IPS DF 6.9 (cell line): ENCODE data around the gene GABRP.

Experiments
- DNase-seq: peaks from one replicate; pipeline ENCODE4 v3.0.0-alpha.2; 2013; ENCODE audit warnings: low read depth, low spot score
- H3K27ac ChIP-seq: one replicate; pipeline ENCODE4 v1.5.1; 2013; ENCODE audit warnings: low read length, control low read depth
- H3K27me3 ChIP-seq: 2 replicates; pipeline ENCODE4 v1.6.1; 2013; ENCODE audit warnings: mild to moderate bottlenecking, low read length; ENCODE audit not compliant: control insufficient read depth, insufficient read depth
- H3K36me3 ChIP-seq: 2 replicates; pipeline ENCODE4 v1.6.1; 2013; ENCODE audit warnings: low read length; ENCODE audit not compliant: control insufficient read depth, insufficient read depth
- H3K4me1 ChIP-seq: 2 replicates; pipeline ENCODE4 v1.6.1; 2013; ENCODE audit warnings: low read length; ENCODE audit not compliant: control insufficient read depth, insufficient read depth
- H3K4me3 ChIP-seq: 2 replicates; pipeline ENCODE4 v1.5.1; 2013; ENCODE audit warnings: mild to moderate bottlenecking, low read length
- H3K9me3 ChIP-seq: 2 replicates; pipeline ENCODE4 v1.6.1; 2013; ENCODE audit warnings: low read length, inconsistent platforms; ENCODE audit not compliant: control insufficient read depth, insufficient read depth
- WGBS: extraction: QIAGEN DNeasy Blood & Tissue Kit; methylation state at CpG from one replicate; pipeline ENCODE4 v1.1.7; 2013; ENCODE audit warnings: mixed read lengths, missing lambda C conversion rate; ENCODE audit not compliant: insufficient read length, insufficient coverage; 5-methylcytosine and 5-hydroxymethylcytosine counted together

Gene GABRP

DNA sequence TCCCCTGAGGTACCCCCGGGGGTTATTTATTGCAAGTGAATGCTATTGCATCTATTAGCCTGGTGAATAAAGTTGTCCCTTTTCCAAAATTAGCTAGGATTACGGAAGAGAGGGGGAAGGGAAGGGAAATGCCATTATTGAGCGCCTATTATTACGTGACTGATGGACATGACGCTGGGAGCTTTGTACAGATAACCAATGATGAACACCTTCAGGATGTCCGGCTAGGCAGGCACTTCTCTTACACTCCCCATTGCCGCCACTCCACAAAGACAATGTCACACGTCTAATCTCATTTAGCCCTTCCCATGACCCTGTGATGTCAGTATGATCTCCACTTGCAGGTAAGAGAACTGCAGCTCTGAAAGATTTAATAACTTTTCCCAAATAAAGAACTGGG, 9.4 kb downstream of the GABRP start:
- Histone ChIP-seq H3K4me3 (no peak overlapping the region), H3K36me3 (no peaks in the 10 kb centered on the region), H3K27ac (no peak overlapping the region), H3K27me3 (no peaks in the 10 kb centered on the region), H3K9me3 (no peaks in the 10 kb centered on the region), H3K4me1 (no peaks in the 10 kb centered on the region)
- no CpG with 5 or more reads among the region's 8 CpGs for WGBS
- no peak for DNase-seq

DNA sequence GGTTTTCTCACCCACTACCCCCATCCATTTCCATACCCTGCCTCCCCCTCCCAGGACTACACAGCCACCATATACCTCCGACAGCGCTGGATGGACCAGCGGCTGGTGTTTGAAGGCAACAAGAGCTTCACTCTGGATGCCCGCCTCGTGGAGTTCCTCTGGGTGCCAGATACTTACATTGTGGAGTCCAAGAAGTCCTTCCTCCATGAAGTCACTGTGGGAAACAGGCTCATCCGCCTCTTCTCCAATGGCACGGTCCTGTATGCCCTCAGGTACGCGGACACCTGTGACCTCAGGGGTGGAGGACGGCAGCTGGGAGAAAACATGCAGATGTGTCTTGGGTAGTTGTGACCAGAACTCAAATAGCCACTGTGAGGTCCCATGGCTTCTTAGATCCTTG, 11.6 kb downstream of the GABRP start:
- Histone ChIP-seq H3K4me3 (no peak overlapping the region), H3K4me1 (no peaks in the 10 kb centered on the region), H3K27me3 (no peaks in the 10 kb centered on the region), H3K36me3 (no peaks in the 10 kb centered on the region), H3K27ac (no peak overlapping the region), H3K9me3 (no peaks in the 10 kb centered on the region)
- no CpG with 5 or more reads among the region's 10 CpGs for WGBS
- no peak for DNase-seq

DNA sequence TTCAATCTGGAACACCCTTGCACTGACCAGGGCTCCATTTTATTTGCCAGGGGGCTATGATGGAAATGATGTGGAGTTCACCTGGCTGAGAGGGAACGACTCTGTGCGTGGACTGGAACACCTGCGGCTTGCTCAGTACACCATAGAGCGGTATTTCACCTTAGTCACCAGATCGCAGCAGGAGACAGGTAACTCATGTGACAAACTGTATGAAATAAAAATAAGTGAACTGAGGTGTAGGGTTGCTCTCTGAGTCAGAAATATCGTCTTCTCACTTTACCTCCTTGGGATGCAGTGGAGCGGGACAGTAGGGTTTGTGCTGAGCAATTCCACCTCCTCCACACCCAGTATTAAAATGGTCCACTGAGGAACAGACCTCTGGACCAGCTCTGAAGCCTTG, 22.1 kb downstream of the GABRP start:
- no peaks in the 10 kb centered on the region for H3K9me3 ChIP-seq
- no peak for DNase-seq
- H3K4me3 ChIP-seq = no peak overlapping the region
- no CpG with 5 or more reads among the region's 7 CpGs for WGBS
- H3K4me1 ChIP-seq = no peaks in the 10 kb centered on the region
- no peaks in the 10 kb centered on the region for H3K36me3 ChIP-seq
- no peaks in the 10 kb centered on the region; the same call in 1 of the 2 replicates for H3K27me3 ChIP-seq
- H3K27ac ChIP-seq = no peak overlapping the region

DNA sequence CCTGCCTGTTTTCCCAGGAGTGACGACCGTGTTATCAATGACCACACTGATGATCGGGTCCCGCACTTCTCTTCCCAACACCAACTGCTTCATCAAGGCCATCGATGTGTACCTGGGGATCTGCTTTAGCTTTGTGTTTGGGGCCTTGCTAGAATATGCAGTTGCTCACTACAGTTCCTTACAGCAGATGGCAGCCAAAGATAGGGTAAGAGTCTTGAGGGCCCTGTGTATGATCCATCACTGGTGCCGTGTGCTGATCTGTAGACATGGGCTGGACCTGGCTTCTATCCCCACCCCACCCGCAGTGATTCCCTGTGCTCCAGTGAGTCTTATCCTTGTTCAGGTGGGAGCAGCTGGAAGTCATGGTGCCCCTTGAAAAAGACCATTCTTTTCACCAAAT, 26.0 kb downstream of the GABRP start:
- DNase-seq = no peak

DNA sequence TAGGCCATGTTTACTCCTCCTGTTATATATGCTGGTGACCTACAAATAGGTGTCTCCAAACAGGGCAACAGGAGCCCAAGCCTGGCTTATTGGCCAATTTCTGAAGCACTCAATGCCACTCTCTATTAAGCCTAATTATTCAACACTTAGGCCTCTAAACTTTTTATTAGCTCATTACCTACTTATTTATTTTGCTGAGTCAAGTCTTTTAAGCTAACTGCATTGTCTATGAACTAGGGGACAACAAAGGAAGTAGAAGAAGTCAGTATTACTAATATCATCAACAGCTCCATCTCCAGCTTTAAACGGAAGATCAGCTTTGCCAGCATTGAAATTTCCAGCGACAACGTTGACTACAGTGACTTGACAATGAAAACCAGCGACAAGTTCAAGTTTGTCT, 28.2 kb downstream of the GABRP start:
- Histone ChIP-seq H3K36me3 (no peaks in the 10 kb centered on the region), H3K4me1 (no peaks in the 10 kb centered on the region), H3K4me3 (no peak overlapping the region), H3K9me3 (no peaks in the 10 kb centered on the region), H3K27me3 (no peaks in the 10 kb centered on the region), H3K27ac (no peak overlapping the region)
- WGBS = no CpG with 5 or more reads among the region's 4 CpGs
- no peak for DNase-seq

More for the DNA sequence above, 26.0 kb downstream of the GABRP start:
- H3K4me1 ChIP-seq = no peaks in the 10 kb centered on the region
- H3K4me3 ChIP-seq = no peak overlapping the region
- WGBS = no CpG with 5 or more reads among the region's 7 CpGs
- H3K27ac ChIP-seq = no peak overlapping the region
- no peaks in the 10 kb centered on the region; the same call in 1 of the 2 replicates for H3K27me3 ChIP-seq
- H3K36me3 ChIP-seq = no peaks in the 10 kb centered on the region
- H3K9me3 ChIP-seq = no peaks in the 10 kb centered on the region

DNA sequence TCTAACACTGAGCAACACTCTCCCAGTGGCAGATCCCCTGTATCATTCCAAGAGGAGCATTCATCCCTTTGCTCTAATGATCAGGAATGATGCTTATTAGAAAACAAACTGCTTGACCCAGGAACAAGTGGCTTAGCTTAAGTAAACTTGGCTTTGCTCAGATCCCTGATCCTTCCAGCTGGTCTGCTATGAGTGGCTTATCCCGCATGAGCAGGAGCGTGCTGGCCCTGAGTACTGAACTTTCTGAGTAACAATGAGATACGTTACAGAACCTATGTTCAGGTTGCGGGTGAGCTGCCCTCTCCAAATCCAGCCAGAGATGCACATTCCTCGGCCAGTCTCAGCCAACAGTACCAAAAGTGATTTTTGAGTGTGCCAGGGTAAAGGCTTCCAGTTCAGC, 29.7 kb downstream of the GABRP start:
- Histone ChIP-seq H3K9me3 (no peaks in the 10 kb centered on the region), H3K4me3 (no peak overlapping the region), H3K27me3 (no peaks in the 10 kb centered on the region), H3K36me3 (no peaks in the 10 kb centered on the region), H3K27ac (no peak overlapping the region), H3K4me1 (no peaks in the 10 kb centered on the region)
- WGBS = no CpG with 5 or more reads among the region's 5 CpGs
- DNase-seq = no peak

DNA sequence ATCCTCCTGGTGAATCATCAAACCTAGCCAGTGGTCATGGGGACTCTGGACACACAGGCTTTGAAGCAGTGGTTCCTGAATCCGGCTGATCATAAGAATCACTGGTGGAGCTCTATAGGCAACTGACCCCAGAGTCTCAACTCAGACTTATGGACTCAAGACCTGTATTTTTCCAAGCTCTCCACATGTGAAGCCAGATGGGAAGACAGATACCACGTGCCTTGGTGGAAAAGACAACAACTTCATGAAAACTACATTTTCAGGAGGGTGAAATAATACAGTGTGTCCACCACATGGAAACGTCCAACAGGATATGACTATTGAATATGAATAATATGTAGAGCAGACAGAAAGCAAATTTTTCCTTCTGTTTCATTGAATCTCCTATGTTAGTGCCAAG, 33.7 kb downstream of the GABRP start:
- no peaks in the 10 kb centered on the region for H3K4me1 ChIP-seq
- H3K36me3 ChIP-seq = no peaks in the 10 kb centered on the region
- no peak overlapping the region for H3K27ac ChIP-seq
- WGBS = no CpG with 5 or more reads among the region's 3 CpGs
- no peaks in the 10 kb centered on the region for H3K27me3 ChIP-seq
- no peak for DNase-seq
- no peaks in the 10 kb centered on the region for H3K9me3 ChIP-seq
- H3K4me3 ChIP-seq = no peak overlapping the region

DNA sequence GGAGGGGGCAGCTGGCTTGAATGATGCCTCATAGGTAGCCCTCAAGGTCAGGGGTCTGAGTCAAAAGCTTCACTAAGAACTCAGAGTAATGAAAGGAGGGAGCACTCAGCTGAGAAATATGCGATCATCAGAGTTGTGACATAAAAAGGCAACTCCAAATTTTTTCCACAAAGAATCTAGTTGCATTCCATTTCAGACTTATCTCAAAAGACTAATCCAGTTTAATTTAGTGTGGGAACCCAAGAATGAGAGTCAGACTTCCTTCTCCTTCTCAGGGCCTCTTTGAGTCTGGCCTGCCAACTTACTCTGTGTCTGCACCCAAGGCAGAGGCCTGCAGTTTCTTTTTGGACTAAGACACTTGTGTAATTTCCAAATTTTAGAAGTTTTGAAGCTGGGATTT, 34.7 kb downstream of the GABRP start:
- no peak for DNase-seq
- H3K9me3 ChIP-seq = no peaks in the 10 kb centered on the region
- H3K27ac ChIP-seq = no peak overlapping the region
- H3K4me3 ChIP-seq = no peak overlapping the region
- no peaks in the 10 kb centered on the region for H3K27me3 ChIP-seq
- WGBS = no CpG with 5 or more reads among the region's 1 CpG
- no peaks in the 10 kb centered on the region for H3K36me3 ChIP-seq
- H3K4me1 ChIP-seq = no peaks in the 10 kb centered on the region

DNA sequence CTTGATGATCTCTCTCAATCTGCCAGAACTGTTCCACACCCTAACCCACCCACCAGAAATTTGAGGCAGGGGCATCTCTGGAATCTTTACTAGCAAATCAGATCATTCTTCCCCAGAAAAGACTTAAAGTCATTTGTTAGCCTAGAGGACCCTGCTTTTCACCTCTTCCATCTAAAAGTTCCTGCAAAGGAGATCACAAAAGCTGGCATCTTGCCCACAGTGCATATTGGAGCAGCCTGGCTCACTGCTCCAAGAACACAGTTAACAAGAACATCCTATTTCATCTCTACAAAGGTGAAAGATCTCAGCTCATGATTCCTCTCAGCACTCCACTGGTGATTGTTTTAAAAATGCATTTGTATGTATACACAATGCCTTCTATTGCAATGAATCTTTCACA, 36.3 kb downstream of the GABRP start:
- H3K4me1 ChIP-seq = no peaks in the 10 kb centered on the region
- no peaks in the 10 kb centered on the region for H3K9me3 ChIP-seq
- no peak for DNase-seq
- no peak overlapping the region for H3K4me3 ChIP-seq
- no peak overlapping the region for H3K27ac ChIP-seq
- no peaks in the 10 kb centered on the region for H3K36me3 ChIP-seq
- H3K27me3 ChIP-seq = no peaks in the 10 kb centered on the region

DNA sequence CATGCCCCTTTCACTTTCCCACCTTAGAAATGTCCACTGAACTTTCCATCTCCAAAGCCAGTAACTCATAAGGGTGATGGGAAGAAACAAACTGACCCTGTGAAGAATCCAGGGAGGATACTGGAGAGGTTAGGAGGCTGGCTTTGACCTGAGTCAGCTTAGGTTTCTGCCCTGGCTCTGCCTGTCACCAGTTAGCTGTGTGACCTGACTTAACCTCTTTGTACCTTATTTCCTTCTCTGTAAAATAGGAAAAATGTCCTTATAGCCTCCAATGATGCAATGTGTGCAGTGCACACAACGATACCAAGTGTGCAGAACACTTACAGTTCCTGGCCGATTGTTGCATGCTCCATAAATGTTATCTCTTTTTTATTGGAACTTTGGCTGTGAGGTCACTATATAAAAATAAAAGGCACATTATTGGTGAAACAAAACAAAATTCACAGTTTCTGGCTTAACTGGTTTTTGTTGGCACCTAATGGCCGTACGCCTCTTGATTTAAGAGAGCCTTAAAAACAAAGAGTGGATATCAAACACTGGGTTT, 37.8 kb downstream of the GABRP start:
- DNase-seq = no peak
- H3K4me1 ChIP-seq = no peaks in the 10 kb centered on the region
- whole genome bisulfite sequencing = no CpG with 5 or more reads among the region's 4 CpGs
- no peak overlapping the region for H3K4me3 ChIP-seq
- no peak overlapping the region for H3K27ac ChIP-seq
- H3K36me3 ChIP-seq = no peaks in the 10 kb centered on the region
- no peaks in the 10 kb centered on the region for H3K27me3 ChIP-seq
- peaks cover 4% of the 10 kb centered on the region for H3K9me3 ChIP-seq

DNA sequence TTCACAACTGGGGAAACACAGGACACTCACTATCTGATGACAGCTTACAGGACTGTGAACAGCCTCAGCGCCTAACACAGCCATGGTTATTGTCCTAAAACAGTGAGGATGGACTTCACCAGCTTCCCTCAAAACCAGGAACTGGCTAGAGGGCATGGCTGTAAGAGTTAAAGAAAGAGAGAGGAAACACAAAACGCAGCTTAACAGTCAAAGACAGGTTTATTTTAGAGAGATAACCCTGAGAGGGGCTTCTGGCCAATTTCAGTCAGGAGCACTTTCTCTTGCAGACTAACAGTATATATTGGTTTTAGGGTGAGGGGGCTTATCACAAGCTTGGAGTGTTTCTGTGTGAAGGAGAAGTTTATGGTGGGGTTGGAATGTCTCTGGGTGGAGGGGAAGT, 42.6 kb downstream of the GABRP start:
- no peak for DNase-seq
- Histone ChIP-seq H3K36me3 (no peaks in the 10 kb centered on the region), H3K4me3 (no peak overlapping the region), H3K4me1 (no peaks in the 10 kb centered on the region), H3K27me3 (no peaks in the 10 kb centered on the region), H3K9me3 (peaks cover 5% of the 10 kb centered on the region), H3K27ac (no peak overlapping the region)
- WGBS = no CpG with 5 or more reads among the region's 2 CpGs
